Measurements from ENCODE around the gene COL23A1. TPM values are rescaled to one million over a fixed set of nuclear protein-coding genes. Genes with fewer than 3 reads are reported as not detected.

COL23A1 gene
- total RNA-seq, 1 donor from 2014 or later = 75.2 TPM

DNA sequence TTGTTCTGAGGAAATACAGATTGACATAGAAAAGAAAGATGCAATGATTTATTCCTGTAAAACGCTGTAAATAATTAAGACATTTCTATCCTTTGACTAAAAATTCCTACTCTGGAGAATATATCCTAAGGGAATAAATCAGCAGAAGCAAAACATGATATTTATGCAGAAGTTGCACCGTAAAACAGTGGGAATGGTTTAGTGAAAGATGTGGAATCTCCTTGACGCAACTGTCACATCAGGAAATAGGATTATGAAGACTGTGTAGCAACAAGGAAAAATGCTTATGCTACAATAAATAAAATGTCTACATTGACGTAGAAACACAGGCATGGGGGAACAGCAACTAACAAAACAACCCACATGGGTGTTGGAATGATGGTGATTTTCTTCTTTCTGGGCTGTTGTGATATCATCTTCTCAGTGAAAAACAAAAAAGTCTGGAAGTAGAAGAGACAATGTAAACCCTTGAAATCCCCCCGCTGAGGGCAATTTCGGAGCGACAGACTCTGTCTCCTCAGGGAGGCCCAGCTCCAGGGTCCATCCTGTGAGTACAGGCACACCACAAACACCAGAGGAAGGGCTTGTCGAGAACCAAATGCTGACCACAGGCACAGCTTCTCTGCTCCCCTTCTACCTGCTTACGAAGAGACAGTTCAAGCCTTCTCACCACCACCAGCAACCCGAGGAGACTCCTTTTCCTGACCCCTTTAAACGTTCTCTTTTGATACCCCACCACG lies 25.2 kb downstream of the COL23A1 start:
- H3K27me3 Mint-ChIP-seq (ENCODE audit: unreplicated experiment) = peaks cover 7% of the 10 kb centered on the region
- DNase-seq (ENCODE audit: low spot score) = no peak

DNA sequence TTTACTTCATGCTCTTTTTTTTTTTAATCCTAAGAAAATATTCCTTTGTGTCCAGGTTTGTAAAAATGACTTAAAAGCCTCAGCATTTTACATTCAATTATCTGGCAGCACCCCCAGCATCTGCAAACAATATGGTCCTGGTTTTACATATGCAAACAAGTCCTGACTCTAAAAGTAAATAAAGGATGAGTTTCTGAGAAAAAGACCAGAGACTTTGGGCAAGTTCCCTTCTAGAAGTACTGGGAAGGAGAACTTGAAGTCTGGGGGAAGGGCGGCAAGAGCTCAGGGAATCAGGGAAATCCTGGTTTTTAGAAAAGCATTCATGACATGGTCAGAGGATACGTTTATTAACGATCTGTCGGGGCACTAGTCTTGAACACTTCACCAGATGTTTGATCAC lies 25.8 kb downstream of the COL23A1 start:
- DNase-seq (ENCODE audit: low spot score) = no peak
- H3K4me3 Mint-ChIP-seq (ENCODE audit: unreplicated experiment) = no peak overlapping the region
- H3K9me3 Mint-ChIP-seq (ENCODE audit: unreplicated experiment) = no peaks in the 10 kb centered on the region
- peaks cover 7% of the 10 kb centered on the region for H3K27me3 Mint-ChIP-seq (ENCODE audit: unreplicated experiment)
- peak overlapping the region; percentile 33 for H3K27ac Mint-ChIP-seq (ENCODE audit: unreplicated experiment)
- H3K4me1 Mint-ChIP-seq (ENCODE audit: unreplicated experiment) = peaks cover 36% of the 10 kb centered on the region
- H3K36me3 Mint-ChIP-seq (ENCODE audit: low read depth, unreplicated experiment) = peaks cover 5% of the 10 kb centered on the region
- TF ChIP-seq, protein P1, sequence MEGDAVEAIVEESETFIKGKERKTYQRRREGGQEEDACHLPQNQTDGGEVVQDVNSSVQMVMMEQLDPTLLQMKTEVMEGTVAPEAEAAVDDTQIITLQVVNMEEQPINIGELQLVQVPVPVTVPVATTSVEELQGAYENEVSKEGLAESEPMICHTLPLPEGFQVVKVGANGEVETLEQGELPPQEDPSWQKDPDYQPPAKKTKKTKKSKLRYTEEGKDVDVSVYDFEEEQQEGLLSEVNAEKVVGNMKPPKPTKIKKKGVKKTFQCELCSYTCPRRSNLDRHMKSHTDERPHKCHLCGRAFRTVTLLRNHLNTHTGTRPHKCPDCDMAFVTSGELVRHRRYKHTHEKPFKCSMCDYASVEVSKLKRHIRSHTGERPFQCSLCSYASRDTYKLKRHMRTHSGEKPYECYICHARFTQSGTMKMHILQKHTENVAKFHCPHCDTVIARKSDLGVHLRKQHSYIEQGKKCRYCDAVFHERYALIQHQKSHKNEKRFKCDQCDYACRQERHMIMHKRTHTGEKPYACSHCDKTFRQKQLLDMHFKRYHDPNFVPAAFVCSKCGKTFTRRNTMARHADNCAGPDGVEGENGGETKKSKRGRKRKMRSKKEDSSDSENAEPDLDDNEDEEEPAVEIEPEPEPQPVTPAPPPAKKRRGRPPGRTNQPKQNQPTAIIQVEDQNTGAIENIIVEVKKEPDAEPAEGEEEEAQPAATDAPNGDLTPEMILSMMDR (IDR thresholded peaks at IDR 0.05; ENCODE audit: unreplicated experiment) = no peak

More for the DNA sequence above, 25.2 kb downstream of the COL23A1 start:
- Mint-ChIP-seq H3K4me3 (ENCODE audit: unreplicated experiment) (no peak overlapping the region), H3K27ac (ENCODE audit: unreplicated experiment) (no peak overlapping the region), H3K36me3 (ENCODE audit: low read depth, unreplicated experiment) (peaks cover 7% of the 10 kb centered on the region), H3K4me1 (ENCODE audit: unreplicated experiment) (peaks cover 36% of the 10 kb centered on the region), H3K9me3 (ENCODE audit: unreplicated experiment) (no peaks in the 10 kb centered on the region)
- TF ChIP-seq, protein P1 (IDR thresholded peaks at IDR 0.05; ENCODE audit: unreplicated experiment) = no peak

GRCh38 chr5:178563621-178564020 lies 26.6 kb downstream of the COL23A1 start:
- peaks cover 9% of the 10 kb centered on the region for H3K36me3 Mint-ChIP-seq (ENCODE audit: low read depth, unreplicated experiment)
- peaks cover 6% of the 10 kb centered on the region for H3K27me3 Mint-ChIP-seq (ENCODE audit: unreplicated experiment)
- H3K9me3 Mint-ChIP-seq (ENCODE audit: unreplicated experiment) = no peaks in the 10 kb centered on the region
- no peak overlapping the region for H3K4me3 Mint-ChIP-seq (ENCODE audit: unreplicated experiment)
- DNase-seq (ENCODE audit: low spot score) = no peak
- H3K4me1 Mint-ChIP-seq (ENCODE audit: unreplicated experiment) = peaks cover 36% of the 10 kb centered on the region
- TF ChIP-seq, protein P1 (IDR thresholded peaks at IDR 0.05; ENCODE audit: unreplicated experiment) = no peak
- H3K27ac Mint-ChIP-seq (ENCODE audit: unreplicated experiment) = no peak overlapping the region

DNA sequence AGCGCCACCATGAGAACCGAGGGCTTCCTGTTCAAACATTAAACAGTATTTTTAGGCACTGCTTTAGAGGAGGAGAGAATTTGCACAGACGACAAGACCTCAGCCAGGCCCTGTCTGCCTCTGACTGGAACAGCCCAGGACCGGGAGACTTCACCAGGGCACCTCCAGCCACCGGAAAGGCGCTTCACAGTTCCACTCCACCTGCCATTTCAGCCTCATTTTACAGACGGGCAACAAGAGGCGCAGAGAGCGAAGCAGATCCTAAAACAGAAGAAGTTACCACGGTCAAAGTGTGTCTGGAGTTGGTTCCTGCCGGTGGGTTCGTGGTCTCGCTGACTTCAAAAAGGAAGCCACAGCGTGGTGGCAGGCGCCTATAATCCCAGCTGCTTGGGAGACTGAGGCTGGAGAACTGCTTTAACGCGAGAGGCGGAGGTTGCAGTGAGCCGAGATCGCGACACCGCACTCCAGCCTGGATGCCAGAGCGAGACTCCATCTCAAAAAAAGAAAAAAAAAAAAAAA lies 28.4 kb downstream of the COL23A1 start:
- peaks cover 9% of the 10 kb centered on the region for H3K36me3 Mint-ChIP-seq (ENCODE audit: low read depth, unreplicated experiment)

More for the DNA sequence above, 28.4 kb downstream of the COL23A1 start:
- Mint-ChIP-seq H3K4me1 (ENCODE audit: unreplicated experiment) (peaks cover 33% of the 10 kb centered on the region), H3K27ac (ENCODE audit: unreplicated experiment) (no peak overlapping the region), H3K27me3 (ENCODE audit: unreplicated experiment) (peaks cover 8% of the 10 kb centered on the region), H3K4me3 (ENCODE audit: unreplicated experiment) (no peak overlapping the region), H3K9me3 (ENCODE audit: unreplicated experiment) (no peaks in the 10 kb centered on the region)
- DNase-seq (ENCODE audit: low spot score) = no peak
- TF ChIP-seq, protein P1 (IDR thresholded peaks at IDR 0.05; ENCODE audit: unreplicated experiment) = no peak
